ENCODE measurements around the gene UPF1. TPM values are rescaled to one million over a fixed set of nuclear protein-coding genes. Genes with fewer than 3 reads are reported as not detected.

UPF1 gene
- total RNA-seq, 1 donor from 2014 or later = 69.8 TPM

GRCh38 chr19:18843960-18844359 lies 12.2 kb downstream of the UPF1 start:
- no peaks in the 10 kb centered on the region for H3K9me3 ChIP-seq (ENCODE audit: low read depth)
- H3K27ac ChIP-seq = no peak overlapping the region
- H3K4me3 Mint-ChIP-seq = no peak overlapping the region
- H3K4me1 Mint-ChIP-seq = peaks cover 37% of the 10 kb centered on the region
- TF ChIP-seq EZH2phosphoT487 (IDR thresholded peaks at IDR 0.05) (no peak), EZH2 (IDR thresholded peaks at IDR 0.05) (no peak)
- TF ChIP-seq, protein P1, sequence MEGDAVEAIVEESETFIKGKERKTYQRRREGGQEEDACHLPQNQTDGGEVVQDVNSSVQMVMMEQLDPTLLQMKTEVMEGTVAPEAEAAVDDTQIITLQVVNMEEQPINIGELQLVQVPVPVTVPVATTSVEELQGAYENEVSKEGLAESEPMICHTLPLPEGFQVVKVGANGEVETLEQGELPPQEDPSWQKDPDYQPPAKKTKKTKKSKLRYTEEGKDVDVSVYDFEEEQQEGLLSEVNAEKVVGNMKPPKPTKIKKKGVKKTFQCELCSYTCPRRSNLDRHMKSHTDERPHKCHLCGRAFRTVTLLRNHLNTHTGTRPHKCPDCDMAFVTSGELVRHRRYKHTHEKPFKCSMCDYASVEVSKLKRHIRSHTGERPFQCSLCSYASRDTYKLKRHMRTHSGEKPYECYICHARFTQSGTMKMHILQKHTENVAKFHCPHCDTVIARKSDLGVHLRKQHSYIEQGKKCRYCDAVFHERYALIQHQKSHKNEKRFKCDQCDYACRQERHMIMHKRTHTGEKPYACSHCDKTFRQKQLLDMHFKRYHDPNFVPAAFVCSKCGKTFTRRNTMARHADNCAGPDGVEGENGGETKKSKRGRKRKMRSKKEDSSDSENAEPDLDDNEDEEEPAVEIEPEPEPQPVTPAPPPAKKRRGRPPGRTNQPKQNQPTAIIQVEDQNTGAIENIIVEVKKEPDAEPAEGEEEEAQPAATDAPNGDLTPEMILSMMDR (IDR thresholded peaks at IDR 0.05) = no peak
- peaks cover 11% of the 10 kb centered on the region for H3F3A ChIP-seq (ENCODE audit: low read depth)
- H3K9ac ChIP-seq = no peak overlapping the region
- no peak overlapping the region for H3K4me3 ChIP-seq
- DNase-seq (ENCODE audit: low spot score) = no peak
- peaks cover 2% of the 10 kb centered on the region for H3K36me3 Mint-ChIP-seq
- peak overlapping the region; percentile 60 for H3K27ac Mint-ChIP-seq
- H3K36me3 ChIP-seq = no peaks in the 10 kb centered on the region
- no peaks in the 10 kb centered on the region for H3K27me3 ChIP-seq
- H2AFZ ChIP-seq (replicated peaks) = no peak overlapping the region
- peaks cover 76% of the 10 kb centered on the region for H3K79me2 ChIP-seq (ENCODE audit: low read depth)
- peaks cover 16% of the 10 kb centered on the region for H3K4me1 ChIP-seq
- H3K9me3 Mint-ChIP-seq = no peaks in the 10 kb centered on the region
- peaks cover 100% of the 10 kb centered on the region for H4K20me1 ChIP-seq (ENCODE audit: low read depth)
- H3K27me3 Mint-ChIP-seq (ENCODE audit: insufficient read depth, low read depth) = no peaks in the 10 kb centered on the region
- no peak overlapping the region for H3K4me2 ChIP-seq

- Mint-ChIP-seq H3K9me3 (no peaks in the 10 kb centered on the region), H3K4me1 (peaks cover 35% of the 10 kb centered on the region), H3K4me3 (no peak overlapping the region), H3K27ac (no peak overlapping the region), H3K36me3 (peaks cover 7% of the 10 kb centered on the region), H3K27me3 (ENCODE audit: insufficient read depth, low read depth) (no peaks in the 10 kb centered on the region)
- DNase-seq (ENCODE audit: low spot score) = no peak
- Histone ChIP-seq H3K9ac (no peak overlapping the region), H3K4me3 (no peak overlapping the region), H3K9me3 (ENCODE audit: low read depth) (no peaks in the 10 kb centered on the region), H4K20me1 (ENCODE audit: low read depth) (peaks cover 100% of the 10 kb centered on the region), H3K4me1 (peaks cover 12% of the 10 kb centered on the region), H3K36me3 (no peaks in the 10 kb centered on the region), H2AFZ (replicated peaks) (no peak overlapping the region), H3F3A (ENCODE audit: low read depth) (peaks cover 11% of the 10 kb centered on the region), H3K27ac (no peak overlapping the region), H3K27me3 (no peaks in the 10 kb centered on the region), H3K4me2 (no peak overlapping the region), H3K79me2 (ENCODE audit: low read depth) (peaks cover 69% of the 10 kb centered on the region)
- TF ChIP-seq, protein P1 (IDR thresholded peaks at IDR 0.05) = no peak
- no peak for TF ChIP-seq EZH2phosphoT487 (IDR thresholded peaks at IDR 0.05)
- no peak for TF ChIP-seq EZH2 (IDR thresholded peaks at IDR 0.05)
Measured at GRCh38 chr19:18844806-18845329, 13.1 kb downstream of the UPF1 start.

- Histone ChIP-seq H3K4me3 (no peak overlapping the region), H3K27me3 (no peaks in the 10 kb centered on the region), H3K9ac (no peak overlapping the region), H3K4me1 (peaks cover under 1% of the 10 kb centered on the region), H3K9me3 (ENCODE audit: low read depth) (no peaks in the 10 kb centered on the region), H4K20me1 (ENCODE audit: low read depth) (peaks cover 98% of the 10 kb centered on the region), H3F3A (ENCODE audit: low read depth) (peaks cover 11% of the 10 kb centered on the region), H3K79me2 (ENCODE audit: low read depth) (peaks cover 58% of the 10 kb centered on the region), H3K4me2 (no peak overlapping the region), H3K36me3 (no peaks in the 10 kb centered on the region), H2AFZ (replicated peaks) (no peak overlapping the region), H3K27ac (no peak overlapping the region)
- no peaks in the 10 kb centered on the region for H3K27me3 Mint-ChIP-seq (ENCODE audit: insufficient read depth, low read depth)
- H3K9me3 Mint-ChIP-seq = no peaks in the 10 kb centered on the region
- H3K4me3 Mint-ChIP-seq = no peak overlapping the region
- no peak overlapping the region for H3K27ac Mint-ChIP-seq
- TF ChIP-seq, protein P1 (IDR thresholded peaks at IDR 0.05) = no peak
- TF ChIP-seq EZH2 (IDR thresholded peaks at IDR 0.05) = no peak
- no peak for TF ChIP-seq EZH2phosphoT487 (IDR thresholded peaks at IDR 0.05)
- peaks cover 26% of the 10 kb centered on the region for H3K4me1 Mint-ChIP-seq
- H3K36me3 Mint-ChIP-seq = peaks cover 11% of the 10 kb centered on the region
- no peak for DNase-seq (ENCODE audit: low spot score)
Measured at GRCh38 chr19:18845961-18846360, 14.2 kb downstream of the UPF1 start.
